ENCODE measurements around the gene PRKN.

- TF ChIP-seq CTCF (conservative IDR thresholded peaks at IDR 0.05; ENCODE audit: low read depth, low read length) (no peak), EZH2 (IDR thresholded peaks at IDR 0.05; ENCODE audit: borderline replicate concordance, low read depth, low read length, poor library complexity, severe bottlenecking) (no peak)
Observed at GRCh38 chr6:162753775-162754174, 26.2 kb upstream of the PRKN start.

All from A673 (cell line).